Activated CD4-positive, alpha-beta T cell treated with anti-CD3 and anti-CD28 coated beads, Interleukin-2, amount 10 ng/mL, durations not matched to agents 24 days and 14 days (primary cell): ENCODE measurements around the gene EHBP1. TPM values are rescaled to one million over a fixed set of nuclear protein-coding genes. Genes with fewer than 3 reads are reported as not detected.
"Not testable (repeated sequence)": the region's sequence is repeated elsewhere in the genome, so short reads cannot be mapped to it uniquely, and the experiment has no call there.

Experiments
- DNase-seq: peaks from one replicate; pipeline ENCODE4 v3.0.0; 2022
- H3K27ac Mint-ChIP-seq: one replicate; pipeline ENCODE4 v1.8.0; 2022; ENCODE audit warnings: mild to moderate bottlenecking, mixed read lengths
- H3K27me3 Mint-ChIP-seq: one replicate; pipeline ENCODE4 v1.8.0; 2022; ENCODE audit warnings: mixed read lengths
- H3K36me3 Mint-ChIP-seq: one replicate; pipeline ENCODE4 v1.8.0; 2022; ENCODE audit warnings: low read depth, mild to moderate bottlenecking, mixed read lengths
- H3K4me1 Mint-ChIP-seq: one replicate; pipeline ENCODE4 v1.8.0; 2021; ENCODE audit warnings: mixed read lengths
- H3K4me3 Mint-ChIP-seq: one replicate; pipeline ENCODE4 v1.8.0; 2022; ENCODE audit warnings: mild to moderate bottlenecking, moderate library complexity, mixed read lengths
- H3K9me3 Mint-ChIP-seq: one replicate; pipeline ENCODE4 v1.8.0; 2021; ENCODE audit warnings: mixed read lengths
- intact Hi-C: fragments of 100-400 bp; cut with micrococcal nuclease; formaldehyde crosslinking; loops from one replicate; pipeline ENCODE4 v1.15.1; 2023
- total RNA-seq: library from RNA; stranded (reverse); gene quantifications from 2 replicates; pipeline ENCODE4 v1.2.3, GENCODE V29; 2022

EHBP1 gene
- total RNA-seq, 1 donor from 2014 or later, result 27.4 TPM

DNA sequence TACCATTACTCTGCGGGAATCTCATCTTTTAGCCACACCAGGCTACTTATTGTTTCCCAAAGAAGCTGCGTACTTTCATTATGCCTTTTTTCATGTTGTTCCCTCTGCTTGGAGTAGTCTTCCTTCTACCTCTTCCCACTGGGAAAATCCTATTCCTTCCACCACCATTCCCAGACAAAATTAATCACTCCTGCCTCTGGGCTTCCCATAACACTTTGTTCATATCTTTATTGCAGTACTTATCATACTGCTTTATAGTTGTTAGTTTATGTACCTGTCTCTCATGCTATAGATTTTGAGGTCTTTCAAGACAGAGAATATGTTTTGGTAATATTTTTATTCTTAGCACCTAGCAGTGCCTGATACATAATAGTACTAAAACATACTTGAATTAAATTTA is 361.3 kb downstream of the EHBP1 start:
- Mint-ChIP-seq H3K4me3 (no peak overlapping the region), H3K36me3 (no peaks in the 10 kb centered on the region), H3K27me3 (peaks cover 42% of the 10 kb centered on the region), H3K4me1 (no peaks in the 10 kb centered on the region), H3K9me3 (no peaks in the 10 kb centered on the region), H3K27ac (no peak overlapping the region)
- intact Hi-C loops, result no loop called here
- DNase-seq, result no peak

DNA sequence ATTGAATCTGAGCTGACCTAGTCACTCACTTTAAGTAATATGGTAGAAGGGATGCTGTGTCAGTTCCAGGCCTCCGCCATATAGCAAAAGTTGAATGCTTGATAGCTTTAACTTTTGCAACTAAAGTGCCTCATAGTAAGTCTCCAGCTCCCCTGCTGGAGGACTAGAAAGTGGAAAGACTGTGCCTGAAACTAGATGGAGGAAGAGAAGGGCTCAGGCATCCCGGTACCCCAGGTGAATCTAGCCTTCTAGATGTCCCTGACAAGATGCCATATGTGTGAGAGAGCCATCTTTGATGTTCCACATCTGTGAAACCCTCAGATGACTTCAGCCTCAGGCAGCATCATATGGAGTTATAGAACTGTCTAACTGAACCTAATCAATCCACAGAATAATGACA is 366.2 kb downstream of the EHBP1 start:
- Mint-ChIP-seq H3K4me3 (no peak overlapping the region), H3K4me1 (no peaks in the 10 kb centered on the region)
- intact Hi-C loops, result no loop called here

DNA sequence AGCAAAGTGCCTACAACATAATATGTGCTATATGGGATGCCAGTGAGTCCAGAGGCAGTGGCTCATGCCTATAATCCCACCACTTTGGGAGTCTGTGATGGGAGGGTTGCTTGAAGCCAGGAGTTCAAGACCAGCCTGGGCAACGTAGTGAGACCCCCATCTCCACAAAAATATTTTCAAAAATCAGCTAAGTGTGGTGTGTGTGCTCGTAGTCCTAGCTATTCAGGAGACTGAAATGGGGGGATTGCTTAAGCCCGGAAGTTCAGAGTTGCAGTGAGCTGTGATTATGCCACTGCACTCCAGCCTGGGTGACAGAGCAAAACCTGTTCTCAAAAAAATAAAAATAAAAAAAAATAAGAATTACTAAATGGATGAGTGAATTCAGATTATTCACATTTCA is 368.5 kb downstream of the EHBP1 start:
- peaks cover 4% of the 10 kb centered on the region for H3K27me3 Mint-ChIP-seq
- no peak overlapping the region for H3K4me3 Mint-ChIP-seq
- intact Hi-C loops, result no loop called here
- DNase-seq, result no peak
- H3K9me3 Mint-ChIP-seq, result no peaks in the 10 kb centered on the region
- H3K36me3 Mint-ChIP-seq, result no peaks in the 10 kb centered on the region
- H3K4me1 Mint-ChIP-seq, result no peaks in the 10 kb centered on the region
- no peak overlapping the region for H3K27ac Mint-ChIP-seq

More for the DNA sequence above, 366.2 kb downstream of the EHBP1 start:
- Mint-ChIP-seq H3K36me3 (no peaks in the 10 kb centered on the region), H3K27me3 (peaks cover 11% of the 10 kb centered on the region), H3K9me3 (no peaks in the 10 kb centered on the region), H3K27ac (no peak overlapping the region)
- DNase-seq, result no peak

DNA sequence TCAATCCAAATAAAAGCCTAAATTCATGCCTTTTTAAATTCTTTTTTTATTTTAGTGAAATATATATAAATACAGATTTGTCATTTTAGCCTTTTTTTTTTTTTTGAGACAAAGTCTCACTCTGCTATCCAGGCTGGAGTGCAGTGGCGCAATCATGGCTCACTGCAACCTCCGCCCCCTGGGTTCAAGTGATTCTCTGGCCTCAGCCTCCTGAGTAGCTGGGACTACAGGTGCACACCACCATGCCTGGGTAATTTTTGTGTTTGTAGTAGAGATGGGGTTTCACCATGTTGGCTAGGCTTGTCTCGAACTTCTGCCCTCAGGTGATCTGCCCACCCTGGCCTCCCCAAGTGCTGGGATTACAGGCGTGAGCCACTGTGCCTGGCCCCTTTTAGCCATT is 368.9 kb downstream of the EHBP1 start:
- H3K36me3 Mint-ChIP-seq, H3K4me1 Mint-ChIP-seq, intact Hi-C loops, H3K27me3 Mint-ChIP-seq, H3K9me3 Mint-ChIP-seq, H3K27ac Mint-ChIP-seq, H3K4me3 Mint-ChIP-seq, DNase-seq: not testable (repeated sequence)

DNA sequence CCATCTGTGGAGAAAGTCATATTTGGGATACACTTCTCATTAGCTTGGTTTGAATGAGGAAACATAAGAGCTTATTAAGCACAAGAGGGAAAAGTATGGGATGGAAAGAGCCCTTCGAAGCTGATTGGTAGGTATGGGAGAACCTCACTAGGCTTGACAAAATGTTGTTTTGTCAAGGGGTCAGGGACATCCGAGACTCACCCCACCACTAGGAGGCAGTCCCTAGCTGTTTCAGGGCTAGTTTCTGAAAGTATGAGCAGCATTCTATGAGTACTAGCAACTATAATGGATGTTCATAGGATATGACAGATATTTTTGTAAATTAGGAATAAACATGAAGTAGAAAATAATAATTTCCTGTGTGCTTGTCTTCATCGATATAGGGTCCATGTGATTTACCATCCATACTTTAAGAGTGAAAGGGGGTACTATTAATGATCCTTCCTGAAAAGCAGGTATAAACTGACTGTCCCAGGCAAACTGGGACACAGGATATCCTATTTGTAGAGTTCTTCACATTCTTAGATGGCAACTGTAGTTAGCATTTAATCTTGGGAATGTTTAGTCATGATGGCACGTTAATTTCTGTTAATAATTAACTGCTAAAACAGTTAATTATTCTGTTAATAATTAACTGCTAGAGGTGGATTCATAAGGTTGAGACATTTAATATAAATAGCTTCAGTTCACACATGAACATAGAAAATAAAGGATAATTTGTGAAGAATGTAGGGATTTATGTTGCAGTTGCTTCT is 373.5 kb downstream of the EHBP1 start:
- intact Hi-C loops, result no loop called here
- DNase-seq, result no peak
- H3K9me3 Mint-ChIP-seq, result no peaks in the 10 kb centered on the region
- H3K36me3 Mint-ChIP-seq, result no peaks in the 10 kb centered on the region
- H3K4me1 Mint-ChIP-seq, result no peaks in the 10 kb centered on the region
- no peak overlapping the region for H3K4me3 Mint-ChIP-seq
- peaks cover 4% of the 10 kb centered on the region for H3K27me3 Mint-ChIP-seq
- no peak overlapping the region for H3K27ac Mint-ChIP-seq

DNA sequence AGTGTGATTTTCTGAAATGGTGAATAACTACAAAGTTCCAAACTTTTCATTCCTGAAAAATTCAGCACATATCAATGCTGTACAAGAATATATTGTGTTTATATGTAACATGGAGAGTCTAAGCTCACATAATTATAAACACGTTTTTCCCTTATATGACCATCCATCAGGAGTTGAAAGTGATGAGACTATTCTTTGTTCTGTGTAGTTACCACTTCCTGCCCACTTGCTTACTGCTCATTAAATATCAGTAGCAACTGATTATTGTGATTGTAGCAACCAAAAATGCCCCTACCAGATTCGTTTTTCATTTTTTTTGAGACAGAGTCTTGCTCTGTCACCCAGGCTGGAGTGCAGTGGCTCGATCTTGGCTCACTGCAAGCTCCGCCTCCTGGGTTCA is 375.9 kb downstream of the EHBP1 start:
- Mint-ChIP-seq H3K9me3 (no peaks in the 10 kb centered on the region), H3K36me3 (no peaks in the 10 kb centered on the region), H3K4me1 (no peaks in the 10 kb centered on the region), H3K27ac (no peak overlapping the region), H3K27me3 (peaks cover 2% of the 10 kb centered on the region), H3K4me3 (no peak overlapping the region)
- intact Hi-C loops, result no loop called here
- DNase-seq, result no peak

DNA sequence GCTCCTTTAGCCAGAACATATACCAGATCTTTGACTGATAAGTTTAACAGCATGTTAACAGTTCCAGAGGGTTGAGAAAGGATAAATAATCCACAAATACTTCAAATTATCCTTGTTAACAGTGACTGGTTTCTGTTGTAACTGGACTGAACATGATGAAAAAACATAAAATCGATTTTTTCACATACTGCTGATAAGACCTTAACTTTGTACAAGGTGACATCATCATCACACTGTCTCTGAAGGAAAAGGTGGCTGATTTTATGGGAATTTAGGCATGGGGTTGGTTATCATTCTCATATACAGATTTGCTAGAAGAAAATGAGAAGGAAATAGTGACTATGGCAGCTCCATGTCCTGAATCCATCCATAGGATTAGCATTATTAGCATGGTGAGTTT is 381.2 kb downstream of the EHBP1 start:
- H3K4me3 Mint-ChIP-seq, result no peak overlapping the region
- intact Hi-C loops, result no loop called here
- H3K4me1 Mint-ChIP-seq, result no peaks in the 10 kb centered on the region
- no peaks in the 10 kb centered on the region for H3K9me3 Mint-ChIP-seq
- DNase-seq, result no peak
- no peak overlapping the region for H3K27ac Mint-ChIP-seq
- H3K27me3 Mint-ChIP-seq, result no peaks in the 10 kb centered on the region
- no peaks in the 10 kb centered on the region for H3K36me3 Mint-ChIP-seq

DNA sequence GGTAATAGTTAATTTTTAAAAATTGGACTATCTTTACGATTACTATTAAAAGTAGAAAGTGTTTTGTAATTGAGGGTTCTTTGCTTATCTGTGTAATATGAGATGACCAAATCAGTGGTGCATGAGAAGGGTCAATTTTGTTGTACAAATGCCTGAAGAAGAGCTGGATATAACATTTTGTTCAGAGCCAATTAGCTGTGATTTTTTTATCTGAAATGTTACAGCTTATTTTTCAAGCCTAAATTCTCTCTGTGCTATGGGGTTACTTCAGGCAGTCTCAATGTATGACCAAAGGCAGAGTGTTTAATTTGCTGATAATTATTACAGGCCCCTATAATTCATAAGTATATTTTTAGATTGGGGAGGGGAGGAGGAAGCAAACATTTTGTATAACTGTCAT is 386.9 kb downstream of the EHBP1 start:
- Mint-ChIP-seq H3K27ac (no peak overlapping the region), H3K4me3 (no peak overlapping the region), H3K36me3 (no peaks in the 10 kb centered on the region), H3K9me3 (no peaks in the 10 kb centered on the region), H3K27me3 (no peaks in the 10 kb centered on the region), H3K4me1 (no peaks in the 10 kb centered on the region)
- intact Hi-C loops, result no loop called here
- DNase-seq, result no peak

DNA sequence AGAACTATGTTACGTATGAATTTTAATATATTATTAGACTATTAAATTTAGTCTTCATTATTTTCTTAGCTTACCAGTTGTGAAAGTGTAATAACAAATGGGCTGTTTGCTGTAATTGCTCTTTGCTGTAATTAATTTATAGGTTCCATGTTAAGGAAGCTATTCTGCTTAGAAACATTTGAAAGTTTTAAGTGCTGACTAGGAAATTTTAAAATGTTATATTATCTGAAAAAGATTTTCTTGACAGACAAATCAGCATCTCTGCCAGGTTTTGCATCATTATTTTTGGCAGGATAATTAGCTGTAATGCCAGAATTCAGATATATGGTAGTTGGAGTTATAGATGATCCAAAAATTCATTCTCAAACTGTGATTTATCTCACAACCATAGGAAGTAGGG is 387.3 kb downstream of the EHBP1 start:
- intact Hi-C loops, result no loop called here
- Mint-ChIP-seq H3K27me3 (no peaks in the 10 kb centered on the region), H3K9me3 (no peaks in the 10 kb centered on the region), H3K4me1 (no peaks in the 10 kb centered on the region), H3K4me3 (no peak overlapping the region), H3K36me3 (no peaks in the 10 kb centered on the region), H3K27ac (no peak overlapping the region)
- DNase-seq, result no peak

DNA sequence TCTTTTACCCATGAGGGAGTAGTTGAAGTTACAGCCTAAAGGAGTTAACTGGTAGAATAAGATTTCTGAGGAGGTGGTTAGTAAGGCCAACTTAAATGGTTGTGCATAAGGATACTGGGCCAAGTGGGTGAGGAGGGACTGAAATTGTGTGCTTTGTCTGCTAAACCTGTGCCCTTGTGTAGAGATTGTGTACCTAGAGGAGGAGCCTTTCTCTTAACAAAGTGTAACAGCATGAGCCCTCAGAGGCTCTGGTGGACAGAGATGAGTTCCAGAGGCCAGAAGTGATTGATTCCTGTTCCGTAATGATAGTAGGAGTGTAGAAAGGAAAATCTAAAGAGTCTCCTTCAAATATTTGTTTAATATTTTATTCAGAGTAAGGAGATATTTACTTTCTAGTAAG is 388.0 kb downstream of the EHBP1 start:
- no peaks in the 10 kb centered on the region for H3K36me3 Mint-ChIP-seq
- H3K9me3 Mint-ChIP-seq, result no peaks in the 10 kb centered on the region
- DNase-seq, result no peak
- no peaks in the 10 kb centered on the region for H3K27me3 Mint-ChIP-seq
- intact Hi-C loops, result no loop called here
- no peak overlapping the region for H3K4me3 Mint-ChIP-seq
- H3K27ac Mint-ChIP-seq, result no peak overlapping the region
- H3K4me1 Mint-ChIP-seq, result no peaks in the 10 kb centered on the region

Other genes with a start within 250 kb of the EHBP1 start
- gene TMEM17, start 199.5 kb upstream of the EHBP1 start, total RNA-seq, result 0.14 and 0.19 TPM in 2 replicates